ENCODE measurements around the gene ROS1.

The ROS1 gene

DNA sequence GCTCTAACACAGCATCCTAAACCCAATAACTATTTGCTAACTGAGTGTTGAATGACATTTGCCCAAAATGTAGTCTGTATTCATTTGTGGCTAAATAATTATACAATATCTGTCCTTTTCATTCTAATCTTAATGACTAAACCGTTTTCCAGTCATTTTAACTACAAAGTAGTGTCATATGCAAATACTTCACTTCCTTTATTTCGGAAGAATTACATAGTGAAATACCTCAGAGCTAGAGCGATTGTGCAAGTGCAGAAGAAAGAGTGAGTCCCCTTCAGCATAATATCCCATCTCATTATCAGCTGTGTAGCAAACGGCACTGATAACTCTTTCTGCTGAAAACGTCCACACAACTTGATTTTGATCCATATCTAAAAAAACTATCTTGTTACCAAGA, 66.2 kb downstream of the ROS1 start:
- Histone ChIP-seq H3K27me3 (no peaks in the 10 kb centered on the region), H3K36me3 (no peaks in the 10 kb centered on the region), H3K4me1 (ENCODE audit: control insufficient read depth in 1 of 2, insufficient read depth in 1 of 2, low read depth in 1 of 2, low read length in 1 of 2) (no peaks in the 10 kb centered on the region), H3K9me3 (no peaks in the 10 kb centered on the region), H3K4me3 (ENCODE audit: low read depth in 1 of 2, low read length in 1 of 2) (no peak overlapping the region), H3K27ac (no peak overlapping the region)
- TF ChIP-seq, protein P1, sequence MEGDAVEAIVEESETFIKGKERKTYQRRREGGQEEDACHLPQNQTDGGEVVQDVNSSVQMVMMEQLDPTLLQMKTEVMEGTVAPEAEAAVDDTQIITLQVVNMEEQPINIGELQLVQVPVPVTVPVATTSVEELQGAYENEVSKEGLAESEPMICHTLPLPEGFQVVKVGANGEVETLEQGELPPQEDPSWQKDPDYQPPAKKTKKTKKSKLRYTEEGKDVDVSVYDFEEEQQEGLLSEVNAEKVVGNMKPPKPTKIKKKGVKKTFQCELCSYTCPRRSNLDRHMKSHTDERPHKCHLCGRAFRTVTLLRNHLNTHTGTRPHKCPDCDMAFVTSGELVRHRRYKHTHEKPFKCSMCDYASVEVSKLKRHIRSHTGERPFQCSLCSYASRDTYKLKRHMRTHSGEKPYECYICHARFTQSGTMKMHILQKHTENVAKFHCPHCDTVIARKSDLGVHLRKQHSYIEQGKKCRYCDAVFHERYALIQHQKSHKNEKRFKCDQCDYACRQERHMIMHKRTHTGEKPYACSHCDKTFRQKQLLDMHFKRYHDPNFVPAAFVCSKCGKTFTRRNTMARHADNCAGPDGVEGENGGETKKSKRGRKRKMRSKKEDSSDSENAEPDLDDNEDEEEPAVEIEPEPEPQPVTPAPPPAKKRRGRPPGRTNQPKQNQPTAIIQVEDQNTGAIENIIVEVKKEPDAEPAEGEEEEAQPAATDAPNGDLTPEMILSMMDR (IDR thresholded peaks at IDR 0.05), result no peak

DNA sequence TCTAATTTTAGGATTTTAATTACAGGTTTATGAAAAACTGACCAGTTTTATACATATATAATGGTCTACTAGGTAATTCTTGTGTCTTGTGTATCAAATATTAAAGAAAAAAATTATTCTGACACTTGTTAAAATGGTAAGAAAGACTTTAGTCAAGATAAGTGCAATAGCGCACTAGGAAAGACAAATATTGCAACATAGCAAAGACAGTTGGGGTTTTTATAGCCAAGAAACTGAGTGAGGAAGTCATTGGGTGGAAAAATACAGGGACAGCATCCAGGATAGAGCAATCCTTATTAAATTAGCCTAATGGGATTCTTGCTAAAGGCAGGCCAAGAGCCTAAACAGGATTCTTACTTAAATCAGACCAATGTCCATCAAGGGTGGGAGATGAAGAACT, 71.1 kb downstream of the ROS1 start:
- Histone ChIP-seq H3K4me1 (ENCODE audit: control insufficient read depth in 1 of 2, insufficient read depth in 1 of 2, low read depth in 1 of 2, low read length in 1 of 2) (no peaks in the 10 kb centered on the region), H3K9me3 (no peaks in the 10 kb centered on the region), H3K36me3 (no peaks in the 10 kb centered on the region), H3K27me3 (peaks cover 4% of the 10 kb centered on the region), H3K4me3 (ENCODE audit: low read depth in 1 of 2, low read length in 1 of 2) (no peak overlapping the region), H3K27ac (no peak overlapping the region)
- TF ChIP-seq, protein P1 (IDR thresholded peaks at IDR 0.05), result no peak

DNA sequence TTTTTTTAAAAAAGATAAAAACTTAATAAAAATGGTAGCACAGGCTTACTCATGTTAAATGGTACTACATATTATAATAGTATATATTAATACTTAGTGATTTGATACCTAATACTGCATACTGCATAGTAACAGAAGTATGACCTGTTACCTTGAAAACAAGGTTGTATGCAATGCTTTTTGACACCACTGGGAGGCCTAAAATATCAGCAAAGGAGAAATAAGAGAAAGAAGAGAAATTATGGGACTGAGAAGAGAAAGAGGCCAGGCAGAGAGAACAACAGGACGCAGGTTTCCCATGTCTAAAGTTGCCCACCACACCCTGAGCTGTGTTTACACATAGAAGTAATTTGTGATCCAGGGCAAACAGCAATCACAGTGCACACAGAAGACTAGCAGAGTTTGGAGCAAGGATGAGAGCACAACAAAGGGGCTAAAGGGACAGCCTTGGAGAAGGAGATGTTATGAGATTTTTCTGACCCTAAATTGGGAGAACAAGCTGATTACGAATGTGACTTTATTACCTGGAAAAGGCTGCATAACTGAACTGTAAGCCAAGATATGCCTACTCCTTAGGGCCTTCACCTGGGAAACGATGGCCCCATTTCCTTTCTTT, 73.2 kb downstream of the ROS1 start:
- Histone ChIP-seq H3K4me3 (ENCODE audit: low read depth in 1 of 2, low read length in 1 of 2) (no peak overlapping the region), H3K36me3 (no peaks in the 10 kb centered on the region), H3K27me3 (peaks cover 4% of the 10 kb centered on the region), H3K27ac (no peak overlapping the region), H3K9me3 (no peaks in the 10 kb centered on the region), H3K4me1 (ENCODE audit: control insufficient read depth in 1 of 2, insufficient read depth in 1 of 2, low read depth in 1 of 2, low read length in 1 of 2) (no peaks in the 10 kb centered on the region)
- TF ChIP-seq, protein P1 (IDR thresholded peaks at IDR 0.05), result no peak

DNA sequence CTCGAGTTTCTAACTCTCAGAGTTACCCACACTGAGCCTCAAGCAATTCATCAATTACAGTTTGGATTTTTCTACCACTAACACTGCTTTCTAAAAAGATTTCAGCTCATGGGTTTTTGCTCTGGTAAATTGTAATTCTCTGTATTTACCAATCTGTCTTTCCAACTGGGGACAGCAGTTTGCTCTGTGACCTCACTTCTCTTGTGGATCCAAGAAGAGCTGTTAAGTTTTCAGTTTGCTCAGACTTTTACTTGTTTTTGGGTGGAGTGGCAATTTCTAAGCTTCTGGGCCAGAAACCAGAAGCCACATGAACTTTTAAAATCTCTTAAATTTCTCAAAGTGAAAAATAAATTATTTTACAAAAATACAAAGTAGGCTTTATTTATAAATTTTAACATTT, 74.2 kb downstream of the ROS1 start:
- H3K27me3 ChIP-seq, result peaks cover 4% of the 10 kb centered on the region
- no peak overlapping the region for H3K4me3 ChIP-seq (ENCODE audit: low read depth in 1 of 2, low read length in 1 of 2)
- no peaks in the 10 kb centered on the region for H3K36me3 ChIP-seq
- no peak overlapping the region for H3K27ac ChIP-seq
- no peaks in the 10 kb centered on the region for H3K9me3 ChIP-seq
- H3K4me1 ChIP-seq (ENCODE audit: control insufficient read depth in 1 of 2, insufficient read depth in 1 of 2, low read depth in 1 of 2, low read length in 1 of 2), result no peaks in the 10 kb centered on the region
- TF ChIP-seq, protein P1 (IDR thresholded peaks at IDR 0.05), result no peak

DNA sequence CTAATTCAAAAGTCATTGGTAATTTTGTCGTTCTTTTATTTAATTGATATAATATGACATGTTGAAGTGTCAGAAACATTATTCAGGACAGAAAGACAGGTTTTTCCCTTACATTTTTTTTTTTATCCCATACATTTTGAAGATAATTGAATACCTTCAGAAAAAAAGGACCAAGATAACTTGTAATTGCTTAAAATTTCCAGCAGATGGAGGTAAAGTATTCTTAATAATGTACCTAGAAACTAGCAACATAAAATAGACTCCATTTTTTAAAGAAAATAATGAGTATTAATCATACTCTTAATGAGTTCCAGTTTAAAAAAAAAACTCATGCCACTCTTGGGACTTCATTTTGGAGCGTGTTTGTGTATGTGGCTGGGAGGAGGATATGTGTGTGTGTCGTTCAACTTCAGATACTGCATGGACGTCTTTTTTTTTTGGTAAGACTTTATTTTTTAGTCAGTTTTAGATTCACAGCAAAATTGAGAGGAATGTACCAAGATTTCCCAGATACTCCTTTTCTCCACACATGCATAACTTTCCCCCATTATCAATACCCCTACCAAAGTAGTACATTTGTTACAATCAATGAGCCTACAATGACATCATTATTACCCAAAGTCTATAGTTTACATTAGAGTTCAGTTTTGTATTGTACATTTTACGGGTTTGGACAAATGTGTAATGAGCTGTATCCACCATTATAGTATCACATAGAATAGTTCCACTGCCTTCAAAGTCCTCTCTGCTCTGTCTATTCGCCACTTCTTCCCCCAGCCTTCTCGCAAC, 79.4 kb downstream of the ROS1 start:
- H3K27ac ChIP-seq, result no peak overlapping the region
- H3K9me3 ChIP-seq, result no peaks in the 10 kb centered on the region
- H3K27me3 ChIP-seq, result peaks cover 4% of the 10 kb centered on the region
- no peaks in the 10 kb centered on the region for H3K36me3 ChIP-seq
- TF ChIP-seq, protein P1 (IDR thresholded peaks at IDR 0.05), result no peak
- no peaks in the 10 kb centered on the region for H3K4me1 ChIP-seq (ENCODE audit: control insufficient read depth in 1 of 2, insufficient read depth in 1 of 2, low read depth in 1 of 2, low read length in 1 of 2)
- H3K4me3 ChIP-seq (ENCODE audit: low read depth in 1 of 2, low read length in 1 of 2), result no peak overlapping the region

All from neutrophil (primary cell).